GM19452 (cell line): ENCODE measurements around the gene GRIA1.

ENCODE experiments used
- ATAC-seq: cut with Tn5 transposase; IDR thresholded peaks from one replicate; pipeline ENCODE4 v1.9.1; 2021; ENCODE audit not compliant: unreplicated experiment

The GRIA1 gene

GRCh38 chr5:153496835-153497234 is 6.4 kb downstream of the GRIA1 start:
- no peak for ATAC-seq

GRCh38 chr5:153498516-153498915 is 8.0 kb downstream of the GRIA1 start:
- ATAC-seq: no peak

DNA sequence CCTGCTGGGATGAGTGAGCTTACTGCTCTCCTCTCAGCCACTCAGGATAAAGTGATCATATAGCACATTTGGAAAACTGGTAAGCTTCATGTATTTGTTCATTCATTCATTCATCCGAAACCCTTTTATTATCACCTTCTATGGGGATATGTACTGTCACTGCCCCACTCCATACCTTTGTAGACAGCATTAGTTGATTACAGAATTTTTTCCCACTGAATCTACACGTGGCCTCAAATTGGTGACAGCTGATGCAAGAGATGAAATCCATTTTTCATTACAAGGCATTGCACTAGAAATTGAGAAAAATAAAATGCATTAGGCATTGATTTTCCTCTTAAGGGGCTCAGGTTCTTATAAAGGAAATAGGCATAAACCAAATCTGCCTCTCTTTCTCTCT is 9.7 kb downstream of the GRIA1 start:
- no peak for ATAC-seq

DNA sequence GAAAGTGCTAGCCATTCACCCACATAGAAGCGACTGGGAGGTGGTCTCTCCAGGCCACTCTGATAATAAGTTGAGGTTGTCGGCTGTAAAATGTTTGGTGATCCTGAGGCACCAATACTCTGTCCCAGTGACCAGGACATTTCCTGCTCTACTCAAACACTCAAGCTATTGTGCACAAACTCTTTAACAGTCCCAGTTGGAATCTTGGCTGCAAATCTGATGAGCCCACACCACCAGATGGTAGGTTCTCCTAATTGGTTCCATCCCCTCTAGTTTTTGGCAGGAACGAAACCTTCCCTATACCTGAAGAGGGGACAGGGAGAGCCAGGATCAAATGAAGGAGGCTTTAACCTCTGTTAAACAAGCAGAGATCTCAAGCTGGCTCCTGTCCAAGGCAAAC is 14.3 kb downstream of the GRIA1 start:
- ATAC-seq: no peak

DNA sequence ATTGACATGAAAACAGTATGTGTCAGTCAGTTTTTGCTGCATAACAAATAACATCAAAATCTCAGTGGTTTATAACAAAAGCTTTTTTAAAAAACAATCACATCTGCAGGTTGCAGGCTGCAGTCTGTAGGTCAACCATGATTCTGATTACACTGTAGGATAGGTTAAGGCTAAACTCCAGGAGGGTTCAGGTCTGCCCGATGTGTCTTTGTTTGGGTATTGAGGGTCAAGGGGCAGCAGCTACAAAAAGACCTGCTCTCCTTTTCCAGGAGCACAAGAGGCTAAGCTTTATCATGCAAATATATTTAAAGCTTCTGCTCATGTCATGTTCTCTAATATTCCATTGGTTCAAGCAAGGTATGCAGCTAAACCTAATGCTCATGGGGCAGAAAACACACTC is 18.2 kb downstream of the GRIA1 start:
- no peak for ATAC-seq

DNA sequence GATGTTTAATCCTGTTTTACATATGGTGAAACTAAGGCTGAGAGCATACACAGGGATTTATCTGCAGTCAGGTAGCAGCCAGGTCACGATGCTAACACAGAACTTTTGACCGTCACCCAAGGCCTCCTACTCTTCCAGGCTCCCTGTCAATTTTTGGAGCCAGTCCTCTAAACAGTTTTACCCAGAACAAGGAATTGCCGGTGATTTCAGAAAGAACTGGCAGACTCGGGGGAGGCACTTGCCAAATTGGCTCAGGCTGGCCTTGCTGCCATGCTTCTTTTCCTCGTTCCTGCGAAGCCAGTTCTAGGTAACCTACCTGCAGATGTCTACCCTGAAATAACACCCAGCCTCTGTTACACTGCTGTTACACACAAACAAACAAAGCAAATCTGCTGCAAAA is 21.2 kb downstream of the GRIA1 start:
- no peak for ATAC-seq

DNA sequence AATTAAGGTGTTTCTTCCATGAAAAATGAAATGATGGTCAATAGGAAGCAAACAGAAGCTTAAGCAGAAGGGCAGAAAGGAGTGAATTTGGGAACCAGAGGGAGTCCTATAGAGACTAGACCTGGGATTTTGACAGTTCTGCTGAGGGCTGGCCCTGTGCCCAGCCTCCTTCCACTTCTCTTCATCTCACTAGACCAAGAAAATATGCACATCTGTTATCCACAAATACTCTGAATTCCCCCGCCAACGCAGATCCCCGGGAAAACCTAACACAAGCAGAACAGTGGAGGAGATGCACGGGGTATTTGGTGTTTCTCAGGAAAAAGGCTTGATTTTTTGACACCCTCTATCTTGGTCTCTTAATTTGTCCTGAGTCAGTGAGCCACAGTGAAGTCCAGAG is 22.7 kb downstream of the GRIA1 start:
- no peak for ATAC-seq

GRCh38 chr5:153515301-153515700 is 24.8 kb downstream of the GRIA1 start:
- no peak for ATAC-seq

GRCh38 chr5:153516504-153517240 is 26.2 kb downstream of the GRIA1 start:
- ATAC-seq: no peak

- no peak for ATAC-seq
Measured at GRCh38 chr5:153517241-153517611, 26.8 kb downstream of the GRIA1 start.

DNA sequence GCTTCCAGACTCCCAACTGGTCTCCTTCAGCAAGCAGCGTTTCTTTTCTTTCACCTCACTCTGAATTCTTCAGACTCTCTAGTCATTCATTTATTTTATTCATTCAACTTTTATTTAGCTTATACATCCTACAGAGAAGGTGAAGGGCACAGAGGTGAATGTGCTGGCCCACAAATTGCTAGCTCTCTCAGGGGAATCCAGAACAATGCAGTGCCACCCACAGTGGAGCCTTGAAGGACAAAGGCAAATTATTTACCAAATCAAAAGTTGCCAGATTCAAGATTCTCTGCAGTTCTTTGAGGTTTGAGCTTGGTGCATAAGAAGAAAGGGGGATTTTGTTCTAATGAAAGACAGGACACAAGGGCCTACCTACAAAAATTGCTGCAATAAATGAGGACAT is 29.7 kb downstream of the GRIA1 start:
- no peak for ATAC-seq

DNA sequence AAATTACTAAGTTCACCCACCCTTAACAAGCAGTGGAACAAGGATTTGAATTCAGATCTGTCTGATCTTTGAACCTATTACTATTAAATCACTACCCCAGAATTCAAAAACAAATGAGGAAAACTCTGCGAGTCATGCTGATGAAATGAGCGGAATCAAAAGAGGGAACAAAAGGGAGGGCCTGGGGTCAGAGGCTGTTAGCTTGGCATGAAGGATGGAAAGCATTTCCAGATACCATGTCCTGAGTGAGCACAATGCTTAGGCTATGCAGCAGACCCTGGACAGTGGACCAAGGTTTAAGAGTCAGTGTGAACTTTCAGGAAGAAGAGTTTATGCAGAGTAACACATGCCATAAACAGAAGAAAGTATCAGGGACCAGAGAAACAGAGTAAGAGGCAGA is 30.5 kb downstream of the GRIA1 start:
- no peak for ATAC-seq

- ATAC-seq: no peak
Measured at GRCh38 chr5:153523211-153523610, 32.7 kb downstream of the GRIA1 start.

DNA sequence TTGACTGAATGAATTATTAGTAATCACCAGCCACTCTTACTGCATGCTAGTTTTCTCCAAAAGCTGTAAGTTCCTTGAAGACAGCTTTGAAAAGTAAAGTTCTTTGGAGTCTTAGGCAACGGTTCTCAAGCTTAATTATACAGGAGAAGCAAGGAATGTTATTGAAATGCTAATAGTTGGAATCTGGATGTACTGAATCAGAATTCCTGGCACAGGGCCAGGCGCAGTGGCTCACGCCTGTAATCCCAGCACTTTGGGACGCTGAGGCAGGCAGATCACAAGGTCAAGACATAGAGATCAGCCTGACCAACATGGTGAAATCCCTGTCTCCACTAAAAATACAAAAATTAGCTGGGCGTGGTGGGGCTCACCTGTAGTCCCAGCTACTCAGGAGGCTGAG is 33.4 kb downstream of the GRIA1 start:
- ATAC-seq: no peak

- ATAC-seq: no peak
Measured at GRCh38 chr5:153525536-153525935, 35.1 kb downstream of the GRIA1 start.

DNA sequence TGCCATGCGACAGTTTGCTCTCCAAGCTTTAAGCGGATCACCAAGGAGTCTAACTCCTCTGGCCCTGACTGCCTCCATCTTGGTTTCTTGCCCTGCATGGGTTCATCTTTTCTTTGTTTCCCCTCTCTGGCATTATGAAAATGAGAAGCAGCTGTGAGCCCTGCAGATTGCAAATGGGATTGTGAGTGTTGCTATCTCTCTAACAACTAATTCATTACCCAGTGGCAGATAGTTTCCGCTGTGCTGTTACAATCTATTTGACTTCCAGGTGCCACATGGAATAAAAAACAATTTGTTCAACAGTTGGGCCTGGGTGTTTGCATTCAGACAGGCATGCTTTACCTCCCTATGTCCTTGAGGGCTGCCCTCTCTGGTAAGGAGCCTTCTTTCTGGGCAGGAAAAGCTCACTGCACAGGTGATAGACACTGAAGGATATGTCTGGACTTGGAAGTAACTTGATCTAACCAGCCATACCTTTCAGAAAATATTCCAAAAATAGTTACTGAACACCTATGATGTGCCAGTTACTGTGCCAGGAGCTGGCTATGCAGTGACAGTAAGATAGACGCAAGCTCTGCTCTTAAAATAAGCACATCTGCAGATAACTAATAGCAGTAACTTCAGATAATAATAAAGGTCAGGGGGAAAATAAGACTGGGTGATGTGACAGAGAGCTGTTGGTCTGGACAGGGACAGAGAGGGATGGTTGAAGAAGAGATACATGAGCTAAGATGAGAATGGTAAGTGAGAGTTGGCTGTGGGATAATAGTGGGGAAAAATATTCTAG is 40.1 kb downstream of the GRIA1 start:
- no peak for ATAC-seq

- ATAC-seq: no peak
Measured at GRCh38 chr5:153533546-153533945, 43.1 kb downstream of the GRIA1 start.

GRCh38 chr5:153534102-153534501 is 43.6 kb downstream of the GRIA1 start:
- no peak for ATAC-seq

DNA sequence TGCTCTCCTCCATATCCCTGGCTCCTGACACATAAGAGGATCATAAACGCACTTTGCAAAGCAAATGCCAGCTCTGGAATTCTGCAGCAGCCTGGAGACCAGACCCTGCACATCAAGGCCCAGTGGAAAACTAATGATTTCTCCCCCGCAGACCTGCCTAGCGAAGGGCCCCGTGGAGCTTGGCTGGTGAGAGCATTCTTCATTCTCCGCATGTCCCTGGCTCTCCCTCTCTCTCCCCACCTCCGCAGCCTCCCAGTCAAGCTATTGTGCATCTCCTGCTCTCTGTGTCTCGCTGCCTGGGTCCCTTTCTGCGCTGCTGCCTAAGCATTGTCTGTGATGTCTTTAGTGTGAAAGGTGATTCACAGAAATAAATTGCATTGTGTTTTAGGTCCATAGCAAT is 46.7 kb downstream of the GRIA1 start:
- ATAC-seq: no peak

GRCh38 chr5:153539983-153540382 is 49.5 kb downstream of the GRIA1 start:
- no peak for ATAC-seq

- no peak for ATAC-seq
Measured at GRCh38 chr5:153542536-153542935, 52.1 kb downstream of the GRIA1 start.

DNA sequence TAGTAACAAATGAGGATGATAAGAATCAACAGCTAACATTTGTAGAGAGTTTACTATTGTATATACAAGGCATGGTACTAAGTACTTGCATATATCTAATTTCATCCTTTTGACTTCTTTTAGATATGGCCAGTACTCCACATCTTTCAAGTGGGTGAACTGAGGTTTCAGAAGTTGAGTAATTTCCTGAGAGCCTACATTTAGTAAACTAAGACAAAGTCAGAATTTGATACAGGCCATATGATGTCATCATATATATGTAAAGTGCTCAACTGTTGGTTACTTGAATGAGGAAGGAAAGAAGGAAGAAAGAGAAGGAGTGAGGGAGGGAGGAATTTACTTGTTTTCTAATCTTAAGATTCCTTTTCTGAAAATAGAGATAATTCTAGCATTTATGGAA is 52.8 kb downstream of the GRIA1 start:
- no peak for ATAC-seq
